ENCODE results near the gene PPP1R9A. TPM values are rescaled to one million over a fixed set of nuclear protein-coding genes. Genes with fewer than 3 reads are reported as not detected.

PPP1R9A gene
- total RNA-seq, 1 experiment from 2014 or later = 21.8 TPM

GRCh38 chr7:95055295-95055694 lies 147.9 kb downstream of the PPP1R9A start:
- no peak for DNase-seq
- H3K27ac ChIP-seq = no peak overlapping the region
- no peaks in the 10 kb centered on the region for H3K27me3 ChIP-seq
- peaks cover 8% of the 10 kb centered on the region for H3K4me1 ChIP-seq
- H3K9me3 ChIP-seq (replicated peaks) = no peaks in the 10 kb centered on the region
- no peak overlapping the region for H3K4me3 ChIP-seq
- no peaks in the 10 kb centered on the region for H3K36me3 ChIP-seq

DNA sequence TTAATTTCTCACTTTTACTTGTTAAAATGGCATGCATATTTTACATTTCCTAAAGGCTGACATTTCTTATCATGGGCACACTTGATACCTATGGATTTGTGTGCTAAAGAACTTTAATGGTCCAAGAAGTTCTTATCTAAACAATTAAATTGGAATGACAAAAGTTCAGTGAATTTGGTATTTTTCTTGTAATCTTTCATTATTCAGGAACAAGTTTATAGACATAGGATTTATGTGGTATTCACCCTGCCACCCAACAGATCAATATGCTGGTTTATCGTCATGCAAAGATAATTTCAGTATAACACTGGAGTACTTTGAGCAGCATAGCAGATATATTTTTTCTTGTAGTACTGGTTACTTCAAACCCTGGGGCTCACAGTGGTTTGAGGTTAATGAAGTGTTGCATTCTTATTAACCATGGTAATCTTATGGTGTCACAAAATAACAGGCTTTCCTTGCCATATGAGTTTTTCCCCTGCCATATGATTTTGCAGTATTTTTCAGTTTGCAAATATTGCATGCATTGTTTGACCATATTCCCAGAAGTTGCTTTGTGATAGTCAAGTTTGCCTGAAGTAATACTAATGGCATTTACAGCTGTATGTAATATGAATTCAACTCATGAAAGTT lies 148.8 kb downstream of the PPP1R9A start:
- Histone ChIP-seq H3K4me1 (peaks cover 8% of the 10 kb centered on the region), H3K4me3 (no peak overlapping the region), H3K9me3 (replicated peaks) (no peaks in the 10 kb centered on the region), H3K36me3 (no peaks in the 10 kb centered on the region), H3K27me3 (no peaks in the 10 kb centered on the region), H3K27ac (no peak overlapping the region)
- no peak for DNase-seq

GRCh38 chr7:95056901-95057300 lies 149.5 kb downstream of the PPP1R9A start:
- Histone ChIP-seq H3K27me3 (no peaks in the 10 kb centered on the region), H3K4me1 (peaks cover 8% of the 10 kb centered on the region), H3K27ac (no peak overlapping the region), H3K9me3 (replicated peaks) (no peaks in the 10 kb centered on the region), H3K36me3 (no peaks in the 10 kb centered on the region), H3K4me3 (no peak overlapping the region)
- no peak for DNase-seq

- Histone ChIP-seq H3K4me3 (no peak overlapping the region), H3K27ac (no peak overlapping the region), H3K36me3 (no peaks in the 10 kb centered on the region), H3K9me3 (replicated peaks) (no peaks in the 10 kb centered on the region), H3K27me3 (no peaks in the 10 kb centered on the region), H3K4me1 (peaks cover 8% of the 10 kb centered on the region)
- no peak for DNase-seq
Measured at GRCh38 chr7:95059842-95060313, 152.5 kb downstream of the PPP1R9A start.

- no peaks in the 10 kb centered on the region for H3K36me3 ChIP-seq
Measured at GRCh38 chr7:95062901-95063300, 155.5 kb downstream of the PPP1R9A start.

DNA sequence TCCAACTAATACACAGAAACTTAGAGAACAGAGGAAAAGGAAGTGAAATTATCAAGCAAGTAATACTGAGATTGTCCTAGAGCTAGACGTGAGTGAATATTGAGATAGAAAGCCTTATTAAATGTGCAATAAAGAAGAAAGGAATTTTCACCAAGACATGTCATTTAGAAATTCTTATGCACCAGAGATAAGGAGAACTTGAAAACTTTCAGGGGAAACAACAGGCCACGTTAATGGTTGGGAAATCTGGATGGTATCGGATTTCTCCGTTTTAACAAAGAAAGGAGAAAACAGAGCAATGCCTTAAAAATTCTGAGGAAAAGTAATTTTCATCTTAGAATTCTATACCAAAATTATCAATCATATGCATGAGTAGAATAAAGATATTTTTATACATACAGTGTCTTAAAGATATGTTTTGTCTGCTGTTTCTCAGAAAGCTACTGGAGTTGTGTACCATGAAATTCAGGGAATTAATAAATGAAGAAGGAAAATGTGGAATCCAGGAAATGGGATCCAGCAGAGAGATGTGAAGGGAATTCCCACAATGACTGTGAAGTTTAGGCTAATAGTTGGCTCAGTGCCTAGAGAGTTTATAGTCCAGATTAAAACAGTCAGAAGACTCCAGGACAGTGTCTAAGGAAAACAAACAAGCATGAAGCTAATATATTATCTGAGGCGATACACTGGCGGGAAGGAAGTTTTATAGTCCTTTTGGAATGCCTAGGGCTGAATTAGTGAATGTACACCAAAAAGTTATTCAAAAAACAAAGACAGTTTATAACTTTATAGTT lies 159.5 kb downstream of the PPP1R9A start:
- peak overlapping the region; percentile 49 for H3K27ac ChIP-seq
- H3K27me3 ChIP-seq = no peaks in the 10 kb centered on the region
- no peaks in the 10 kb centered on the region for H3K36me3 ChIP-seq
- peaks cover 9% of the 10 kb centered on the region for H3K4me1 ChIP-seq
- no peak overlapping the region for H3K4me3 ChIP-seq
- peak; percentile 12 to 79 for DNase-seq
- no peaks in the 10 kb centered on the region for H3K9me3 ChIP-seq (replicated peaks)

More at GRCh38 chr7:95062901-95063300, 155.5 kb downstream of the PPP1R9A start:
- H3K4me1 ChIP-seq = peaks cover 15% of the 10 kb centered on the region
- H3K4me3 ChIP-seq = no peak overlapping the region
- H3K9me3 ChIP-seq (replicated peaks) = no peaks in the 10 kb centered on the region
- H3K27me3 ChIP-seq = no peaks in the 10 kb centered on the region
- no peak overlapping the region for H3K27ac ChIP-seq
- no peak for DNase-seq

DNA sequence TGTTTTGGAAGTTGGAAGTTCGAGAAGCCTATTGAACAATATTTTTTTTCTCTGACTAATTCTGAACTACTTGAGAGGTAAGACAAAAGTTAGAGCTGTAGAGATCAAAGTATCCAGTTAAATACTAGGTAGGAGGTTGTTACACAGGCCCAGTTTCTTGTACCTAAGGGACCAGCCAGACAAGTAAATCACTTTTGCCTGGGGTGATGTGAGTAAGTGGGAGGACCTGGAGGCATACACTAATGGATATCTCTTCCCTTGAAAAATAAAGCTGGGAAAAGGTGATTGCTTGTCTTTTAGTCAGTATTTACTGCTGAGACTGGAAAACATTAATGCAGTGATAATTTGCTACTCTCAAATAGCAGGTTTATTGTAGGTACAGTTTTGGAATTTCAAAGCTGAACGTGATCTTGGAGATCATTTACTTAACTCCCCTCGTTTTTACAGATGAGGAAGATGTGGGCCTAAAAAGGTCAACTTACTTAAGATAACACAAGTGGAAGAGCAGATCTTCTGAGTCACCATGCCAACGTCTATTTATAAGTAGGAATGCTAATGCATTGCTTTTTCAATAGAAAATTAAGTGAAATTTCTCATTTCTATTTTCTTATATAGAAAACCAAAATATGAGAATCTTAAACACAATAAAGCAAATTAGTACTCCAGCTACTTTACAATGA lies 181.3 kb downstream of the PPP1R9A start:
- no peaks in the 10 kb centered on the region for H3K36me3 ChIP-seq
- no peak for DNase-seq
- H3K4me3 ChIP-seq = no peak overlapping the region

GRCh38 chr7:95089414-95090315 lies 182.3 kb downstream of the PPP1R9A start:
- H3K36me3 ChIP-seq = no peaks in the 10 kb centered on the region
- H3K27ac ChIP-seq = no peak overlapping the region
- no peaks in the 10 kb centered on the region for H3K9me3 ChIP-seq (replicated peaks)

More for the DNA sequence above, 181.3 kb downstream of the PPP1R9A start:
- H3K9me3 ChIP-seq (replicated peaks) = no peaks in the 10 kb centered on the region
- no peak overlapping the region for H3K27ac ChIP-seq
- H3K4me1 ChIP-seq = peaks cover 13% of the 10 kb centered on the region
- no peaks in the 10 kb centered on the region for H3K27me3 ChIP-seq

GRCh38 chr7:95092324-95092723 lies 184.9 kb downstream of the PPP1R9A start:
- H3K27me3 ChIP-seq = no peaks in the 10 kb centered on the region
- H3K9me3 ChIP-seq (replicated peaks) = no peaks in the 10 kb centered on the region
- H3K4me1 ChIP-seq = peaks cover 13% of the 10 kb centered on the region
- peak; percentile 74 to 90 for DNase-seq
- no peak overlapping the region for H3K27ac ChIP-seq
- no peaks in the 10 kb centered on the region for H3K36me3 ChIP-seq
- H3K4me3 ChIP-seq = no peak overlapping the region

More at GRCh38 chr7:95089414-95090315, 182.3 kb downstream of the PPP1R9A start:
- no peaks in the 10 kb centered on the region for H3K27me3 ChIP-seq
- DNase-seq = no peak
- H3K4me1 ChIP-seq = peaks cover 13% of the 10 kb centered on the region
- no peak overlapping the region for H3K4me3 ChIP-seq

DNA sequence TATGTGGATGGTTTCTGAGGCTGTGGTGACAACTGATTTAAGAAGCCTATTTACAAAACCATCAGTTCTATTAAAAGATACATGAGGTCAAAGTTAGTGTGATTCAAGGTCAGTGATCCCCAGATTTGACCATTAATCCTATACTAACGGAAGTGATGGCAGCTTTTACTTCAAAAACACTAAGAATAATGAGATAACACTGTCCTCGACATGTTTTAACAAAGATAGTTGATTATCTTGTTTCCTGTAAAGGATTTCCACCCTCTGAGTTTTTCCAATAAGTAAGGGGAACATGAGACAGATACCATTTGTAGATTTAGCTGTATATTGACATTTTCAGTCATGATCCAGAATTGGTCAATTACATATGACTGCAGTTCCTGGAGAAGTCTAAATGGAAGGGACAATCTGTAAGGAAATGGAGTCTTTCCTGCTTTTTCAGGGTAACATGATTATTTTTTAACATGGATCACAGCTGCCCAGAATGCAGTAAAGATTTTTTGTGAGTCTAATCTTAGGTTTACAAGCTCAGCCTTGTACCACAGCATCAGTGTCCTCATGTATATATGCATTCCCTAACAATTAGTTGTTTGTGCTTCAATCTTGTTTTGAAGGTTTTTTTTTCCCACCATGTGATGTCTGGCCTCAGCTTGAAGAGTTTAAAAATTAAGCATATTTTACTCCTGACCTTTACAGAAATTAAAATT lies 188.0 kb downstream of the PPP1R9A start:
- Histone ChIP-seq H3K27ac (no peak overlapping the region), H3K36me3 (no peaks in the 10 kb centered on the region), H3K27me3 (no peaks in the 10 kb centered on the region), H3K9me3 (replicated peaks) (no peaks in the 10 kb centered on the region), H3K4me1 (peaks cover 16% of the 10 kb centered on the region), H3K4me3 (no peak overlapping the region)
- DNase-seq = no peak

DNA sequence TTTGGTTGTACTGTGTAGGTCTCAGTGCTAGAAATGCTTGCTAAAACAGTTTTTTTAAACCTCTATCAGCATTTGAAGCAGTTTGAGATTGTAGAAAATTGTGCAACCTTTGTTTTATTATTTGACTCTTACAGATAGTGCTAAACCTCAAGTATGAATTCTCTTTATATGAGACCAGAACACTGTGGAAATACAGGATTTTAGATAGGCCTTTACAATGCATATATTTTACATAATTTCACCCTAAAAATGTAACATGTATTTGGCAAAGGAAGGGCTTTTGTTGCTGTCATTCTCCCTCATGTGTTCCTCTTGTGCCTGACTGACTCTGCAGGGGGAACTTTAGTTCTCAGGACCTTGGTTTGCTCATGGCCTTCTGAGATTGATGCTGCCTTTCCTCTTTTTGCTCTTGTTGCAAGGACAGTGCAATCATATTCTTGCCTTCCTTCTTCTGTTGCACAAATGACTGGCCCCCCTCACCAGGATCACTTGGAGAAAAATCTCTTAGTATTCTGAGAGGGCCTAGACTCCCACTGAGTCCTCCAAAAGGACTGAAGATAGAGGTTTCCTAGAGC lies 188.7 kb downstream of the PPP1R9A start:
- H3K27ac ChIP-seq = no peak overlapping the region
- peaks cover 16% of the 10 kb centered on the region for H3K4me1 ChIP-seq
- no peaks in the 10 kb centered on the region for H3K27me3 ChIP-seq
- no peaks in the 10 kb centered on the region for H3K9me3 ChIP-seq (replicated peaks)
- H3K36me3 ChIP-seq = no peaks in the 10 kb centered on the region
- DNase-seq = no peak
- H3K4me3 ChIP-seq = no peak overlapping the region

DNA sequence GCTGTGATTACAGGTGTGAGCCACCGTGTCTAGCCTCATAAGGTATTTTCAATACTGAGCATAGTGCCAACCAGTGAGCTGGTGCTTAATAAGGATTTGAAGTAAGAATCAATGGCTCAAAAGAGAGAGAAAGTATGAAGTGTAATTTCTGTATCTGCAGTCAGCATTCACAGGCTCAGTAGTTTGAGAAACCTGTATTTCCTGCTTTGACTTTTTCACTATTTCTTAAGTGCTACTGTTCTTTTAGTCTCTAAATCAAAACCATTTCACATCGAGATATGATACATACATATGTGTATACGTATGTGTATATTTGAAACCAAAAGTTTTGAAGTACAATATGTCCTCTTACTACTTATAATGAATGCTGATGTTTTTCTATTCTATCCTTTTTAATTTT lies 189.9 kb downstream of the PPP1R9A start:
- no peaks in the 10 kb centered on the region for H3K9me3 ChIP-seq (replicated peaks)
- no peak for DNase-seq

GRCh38 chr7:95097851-95098250 lies 190.5 kb downstream of the PPP1R9A start:
- Histone ChIP-seq H3K9me3 (replicated peaks) (0 out of 2 replicates have a peak, but pooled peaks cover 3% of the 10 kb centered on the region), H3K27ac (no peak overlapping the region), H3K36me3 (no peaks in the 10 kb centered on the region), H3K4me1 (peaks cover 6% of the 10 kb centered on the region; the same call in 1 of the 2 replicates), H3K4me3 (no peak overlapping the region), H3K27me3 (no peaks in the 10 kb centered on the region)
- no peak for DNase-seq

More for the DNA sequence above, 189.9 kb downstream of the PPP1R9A start:
- no peaks in the 10 kb centered on the region for H3K27me3 ChIP-seq
- H3K36me3 ChIP-seq = no peaks in the 10 kb centered on the region
- H3K4me3 ChIP-seq = no peak overlapping the region
- H3K4me1 ChIP-seq = peaks cover 8% of the 10 kb centered on the region
- H3K27ac ChIP-seq = no peak overlapping the region

Measured in SJCRH30 (cell line).